Glutamatergic neuron (in vitro differentiated cells): ENCODE data around the gene IFITM2. TPM values are rescaled to one million over a fixed set of nuclear protein-coding genes. Genes with fewer than 3 reads are reported as not detected.
"Not testable (repeated sequence)": the region's sequence is repeated elsewhere in the genome, so short reads cannot be mapped to it uniquely, and the experiment has no call there.

Experiments used
- DNase-seq: peaks from one replicate; pipeline ENCODE4 v3.0.0; 2022
- H3K27ac Mint-ChIP-seq: one replicate; pipeline ENCODE4 v1.8.0; 2020; ENCODE audit warnings: mild to moderate bottlenecking, mixed read lengths, inconsistent platforms; ENCODE audit not compliant: unreplicated experiment
- H3K27me3 Mint-ChIP-seq: one replicate; pipeline ENCODE4 v1.8.0; 2020; ENCODE audit warnings: mild to moderate bottlenecking, moderate library complexity, mixed read lengths, inconsistent platforms; ENCODE audit not compliant: unreplicated experiment
- H3K36me3 Mint-ChIP-seq: one replicate; pipeline ENCODE4 v1.8.0; 2020; ENCODE audit warnings: mild to moderate bottlenecking, mixed read lengths, inconsistent platforms; ENCODE audit not compliant: unreplicated experiment
- H3K4me1 Mint-ChIP-seq: one replicate; pipeline ENCODE4 v1.8.0; 2020; ENCODE audit warnings: mild to moderate bottlenecking, low read depth, mixed read lengths, inconsistent platforms; ENCODE audit not compliant: unreplicated experiment
- H3K4me3 Mint-ChIP-seq: one replicate; pipeline ENCODE4 v1.8.0; 2020; ENCODE audit warnings: mild to moderate bottlenecking, mixed read lengths, inconsistent platforms; ENCODE audit not compliant: unreplicated experiment
- H3K9me3 Mint-ChIP-seq: one replicate; pipeline ENCODE4 v1.8.0; 2020; ENCODE audit warnings: mild to moderate bottlenecking, moderate library complexity, mixed read lengths, inconsistent platforms; ENCODE audit not compliant: unreplicated experiment
- CTCF ChIP-seq: fragments of 200-600 bp; sonication (generic); IDR thresholded peaks from one replicate; pipeline ENCODE4 v1.5.0; 2021; ENCODE audit not compliant: partially characterized antibody, unreplicated experiment
- total RNA-seq: library from RNA; stranded (reverse); fragmentation: NEBNext Ultra II Directional; extraction: Animal tissue kit (Norgen Biotek cat#: 25700); gene quantifications from one replicate; pipeline ENCODE4 v1.2.1, GENCODE V29; 2021; ENCODE audit not compliant: unreplicated experiment

IFITM2 gene
- total RNA-seq, 1 donor from 2014 or later = 2.5 TPM

- DNase-seq = no peak
- H3K27ac Mint-ChIP-seq = no peak overlapping the region
These were observed 16.5 kb downstream of the IFITM2 start for GRCh38 chr11:324156-324555.

GRCh38 chr11:324593-325517 lies 17.2 kb downstream of the IFITM2 start:
- H3K4me3 Mint-ChIP-seq, H3K27me3 Mint-ChIP-seq, H3K36me3 Mint-ChIP-seq, H3K27ac Mint-ChIP-seq, DNase-seq, H3K9me3 Mint-ChIP-seq: not testable (repeated sequence)
- H3K4me1 Mint-ChIP-seq = peaks cover 11% of the 10 kb centered on the region

More at GRCh38 chr11:324156-324555, 16.5 kb downstream of the IFITM2 start:
- no peak overlapping the region for H3K4me3 Mint-ChIP-seq
- no peaks in the 10 kb centered on the region for H3K9me3 Mint-ChIP-seq
- H3K4me1 Mint-ChIP-seq = peaks cover 11% of the 10 kb centered on the region
- TF ChIP-seq CTCF = no peak
- H3K27me3 Mint-ChIP-seq = peaks cover 9% of the 10 kb centered on the region
- H3K36me3 Mint-ChIP-seq = no peaks in the 10 kb centered on the region

- no peak for DNase-seq
- no peaks in the 10 kb centered on the region for H3K36me3 Mint-ChIP-seq
- no peak overlapping the region for H3K4me3 Mint-ChIP-seq
- H3K9me3 Mint-ChIP-seq = no peaks in the 10 kb centered on the region
- peaks cover 5% of the 10 kb centered on the region for H3K27me3 Mint-ChIP-seq
- no peak for TF ChIP-seq CTCF
- peaks cover 9% of the 10 kb centered on the region for H3K4me1 Mint-ChIP-seq
- H3K27ac Mint-ChIP-seq = no peak overlapping the region
These were observed 18.4 kb downstream of the IFITM2 start for GRCh38 chr11:325796-326591.

- Mint-ChIP-seq H3K9me3 (no peaks in the 10 kb centered on the region), H3K4me3 (no peak overlapping the region), H3K4me1 (peaks cover 9% of the 10 kb centered on the region), H3K27ac (no peak overlapping the region), H3K27me3 (peaks cover 5% of the 10 kb centered on the region), H3K36me3 (no peaks in the 10 kb centered on the region)
- DNase-seq = no peak
- no peak for TF ChIP-seq CTCF
These were observed 18.9 kb downstream of the IFITM2 start for GRCh38 chr11:326592-326841.

GRCh38 chr11:326842-327580 lies 19.4 kb downstream of the IFITM2 start:
- H3K4me3 Mint-ChIP-seq = no peak overlapping the region
- peaks cover 9% of the 10 kb centered on the region for H3K4me1 Mint-ChIP-seq
- DNase-seq = no peak
- no peak overlapping the region for H3K27ac Mint-ChIP-seq
- H3K9me3 Mint-ChIP-seq = no peaks in the 10 kb centered on the region
- no peak for TF ChIP-seq CTCF
- H3K36me3 Mint-ChIP-seq = no peaks in the 10 kb centered on the region
- peaks cover 5% of the 10 kb centered on the region for H3K27me3 Mint-ChIP-seq
